ENCODE data around the gene MRGPRF. TPM values are rescaled to one million over a fixed set of nuclear protein-coding genes. Genes with fewer than 3 reads are reported as not detected.

The MRGPRF gene
- total RNA-seq, 4 donors from 2014 or later = 88.9 to 213 (median 165) TPM

DNA sequence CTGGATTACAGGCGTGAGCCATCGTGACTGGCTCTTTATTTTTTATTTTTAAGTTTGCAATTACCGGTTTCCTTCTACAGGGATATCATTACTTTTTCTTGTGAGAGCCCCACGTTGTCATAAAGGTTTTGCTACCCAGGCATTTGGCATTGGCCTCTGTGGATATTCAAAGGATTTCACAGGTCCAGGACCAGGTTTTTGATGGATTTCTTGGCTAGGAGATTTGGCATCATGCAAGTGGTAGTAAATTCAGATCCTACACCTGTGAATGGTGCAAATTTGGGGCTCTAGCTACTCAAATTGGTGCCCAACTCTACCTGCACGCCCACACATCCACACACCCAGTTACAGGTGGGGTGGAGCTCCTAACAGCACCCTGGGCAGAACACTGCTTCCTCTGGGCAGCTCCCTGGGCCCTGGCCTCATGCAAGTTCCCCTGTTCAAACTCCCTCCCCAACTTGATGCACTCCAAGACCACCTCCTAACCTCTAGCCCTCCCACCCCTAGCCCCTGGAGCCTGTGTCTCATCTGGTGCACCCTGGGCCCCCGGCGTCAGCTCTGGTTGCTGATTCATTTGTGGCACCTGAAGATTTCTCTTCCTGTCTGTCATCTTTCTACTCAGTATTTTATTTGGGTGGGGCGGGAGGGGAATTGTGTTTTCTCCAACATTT lies 23.0 kb downstream of the MRGPRF start:
- no peaks in the 10 kb centered on the region for H3K9me3 ChIP-seq
- no peak overlapping the region for H3K27ac ChIP-seq
- no peak for ATAC-seq
- no peaks in the 10 kb centered on the region for H3K36me3 ChIP-seq
- H3K4me3 ChIP-seq = no peak overlapping the region
- 87 to 100% methylated on average over 1 to 6 of the region's 8 CpGs for WGBS, 2 donors (ENCODE audit: low coverage in 1 of 2)
- no peaks in the 10 kb centered on the region for H3K4me1 ChIP-seq
- TF ChIP-seq, protein P1, sequence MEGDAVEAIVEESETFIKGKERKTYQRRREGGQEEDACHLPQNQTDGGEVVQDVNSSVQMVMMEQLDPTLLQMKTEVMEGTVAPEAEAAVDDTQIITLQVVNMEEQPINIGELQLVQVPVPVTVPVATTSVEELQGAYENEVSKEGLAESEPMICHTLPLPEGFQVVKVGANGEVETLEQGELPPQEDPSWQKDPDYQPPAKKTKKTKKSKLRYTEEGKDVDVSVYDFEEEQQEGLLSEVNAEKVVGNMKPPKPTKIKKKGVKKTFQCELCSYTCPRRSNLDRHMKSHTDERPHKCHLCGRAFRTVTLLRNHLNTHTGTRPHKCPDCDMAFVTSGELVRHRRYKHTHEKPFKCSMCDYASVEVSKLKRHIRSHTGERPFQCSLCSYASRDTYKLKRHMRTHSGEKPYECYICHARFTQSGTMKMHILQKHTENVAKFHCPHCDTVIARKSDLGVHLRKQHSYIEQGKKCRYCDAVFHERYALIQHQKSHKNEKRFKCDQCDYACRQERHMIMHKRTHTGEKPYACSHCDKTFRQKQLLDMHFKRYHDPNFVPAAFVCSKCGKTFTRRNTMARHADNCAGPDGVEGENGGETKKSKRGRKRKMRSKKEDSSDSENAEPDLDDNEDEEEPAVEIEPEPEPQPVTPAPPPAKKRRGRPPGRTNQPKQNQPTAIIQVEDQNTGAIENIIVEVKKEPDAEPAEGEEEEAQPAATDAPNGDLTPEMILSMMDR (IDR thresholded peaks at IDR 0.05) = no peak
- no peak for TF ChIP-seq POLR2A (IDR thresholded peaks at IDR 0.05)
- TF ChIP-seq EP300 (IDR thresholded peaks at IDR 0.05) = no peak
- no peak for TF ChIP-seq POLR2AphosphoS5 (IDR thresholded peaks at IDR 0.05)
- H3K27me3 ChIP-seq = peaks cover 3% of the 10 kb centered on the region

DNA sequence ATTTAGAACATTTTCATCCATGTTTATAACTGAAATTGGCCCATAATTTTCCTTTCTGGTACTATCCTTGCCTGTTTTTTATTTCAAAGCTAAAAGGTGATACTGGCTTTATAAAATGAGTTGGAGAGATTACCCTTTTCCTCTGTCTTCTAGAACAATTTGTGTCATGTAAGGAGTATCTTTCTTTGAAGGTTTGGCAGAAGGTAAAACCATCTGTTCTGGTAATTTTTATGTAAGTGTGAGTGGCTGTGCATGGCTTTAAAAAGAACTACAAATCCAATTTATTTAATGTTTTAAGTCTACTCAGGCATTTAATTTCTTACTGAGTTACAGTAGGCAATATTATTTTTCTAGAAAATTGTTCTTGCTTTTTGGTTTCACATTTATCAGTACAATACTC lies 24.6 kb downstream of the MRGPRF start:
- no peak overlapping the region for H3K4me3 ChIP-seq
- ATAC-seq = no peak
- TF ChIP-seq POLR2A (IDR thresholded peaks at IDR 0.05) (no peak), POLR2AphosphoS5 (IDR thresholded peaks at IDR 0.05) (no peak), EP300 (IDR thresholded peaks at IDR 0.05) (no peak)
- TF ChIP-seq, protein P1 (IDR thresholded peaks at IDR 0.05) = no peak
- H3K9me3 ChIP-seq = no peaks in the 10 kb centered on the region
- H3K27ac ChIP-seq = no peak overlapping the region
- no peaks in the 10 kb centered on the region for H3K36me3 ChIP-seq
- peaks cover 3% of the 10 kb centered on the region for H3K27me3 ChIP-seq
- H3K4me1 ChIP-seq = no peaks in the 10 kb centered on the region

DNA sequence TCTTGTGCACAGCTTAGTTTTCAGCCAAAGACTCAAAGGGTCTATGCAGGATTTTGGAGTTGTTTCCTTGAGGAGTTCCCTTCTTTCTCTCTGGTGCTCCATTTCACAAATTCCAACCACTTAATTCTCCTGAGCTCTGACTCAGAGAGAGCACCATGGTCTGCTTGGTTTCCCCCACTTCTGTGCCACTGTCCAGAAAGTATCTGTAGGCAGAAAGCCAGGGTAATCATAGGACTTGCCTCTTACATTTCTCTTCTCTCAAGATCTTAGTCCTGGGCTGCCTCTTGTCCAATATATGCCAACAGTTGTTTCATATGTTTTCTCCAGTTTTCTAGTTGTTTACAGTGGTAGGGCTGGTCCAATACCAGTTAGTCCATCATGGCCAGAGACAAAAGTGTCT lies 25.8 kb downstream of the MRGPRF start:
- Histone ChIP-seq H3K27me3 (no peaks in the 10 kb centered on the region), H3K9me3 (no peaks in the 10 kb centered on the region), H3K27ac (no peak overlapping the region), H3K4me1 (no peaks in the 10 kb centered on the region), H3K4me3 (no peak overlapping the region), H3K36me3 (no peaks in the 10 kb centered on the region)
- TF ChIP-seq, protein P1 (IDR thresholded peaks at IDR 0.05) = no peak
- TF ChIP-seq EP300 (IDR thresholded peaks at IDR 0.05) = no peak
- no peak for TF ChIP-seq POLR2AphosphoS5 (IDR thresholded peaks at IDR 0.05)
- TF ChIP-seq POLR2A (IDR thresholded peaks at IDR 0.05) = no peak
- ATAC-seq = no peak

DNA sequence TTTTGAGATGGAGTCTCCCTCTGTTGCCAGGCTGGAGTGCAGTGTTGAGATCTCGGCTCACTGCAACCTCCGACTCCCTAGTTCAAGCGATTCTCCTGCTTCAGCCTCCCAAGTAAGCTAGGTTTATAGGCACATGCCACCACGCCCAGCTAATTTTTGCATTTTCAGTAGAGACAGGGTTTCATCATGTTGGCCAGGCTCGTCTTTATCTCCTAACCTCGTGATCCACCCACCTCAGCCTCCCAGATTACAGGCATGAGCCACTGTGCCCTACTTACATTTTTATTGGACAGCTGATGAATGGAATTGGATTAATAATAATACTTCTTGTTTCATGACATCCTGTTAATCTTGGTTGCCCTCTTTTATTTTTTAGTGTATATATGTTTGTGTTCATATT lies 29.2 kb downstream of the MRGPRF start:
- Histone ChIP-seq H3K4me1 (peaks cover 0 to 7% (median 0%) of the 10 kb centered on the region in 3 donors), H3K36me3 (no peaks in the 10 kb centered on the region), H3K27ac (no peak overlapping the region), H3K27me3 (no peaks in the 10 kb centered on the region), H3K9me3 (no peaks in the 10 kb centered on the region), H3K4me3 (no peak overlapping the region)
- WGBS, 2 donors (ENCODE audit: low coverage in 1 of 2) = 81 to 98% methylated on average over 6 of the region's 6 CpGs
- TF ChIP-seq POLR2A (IDR thresholded peaks at IDR 0.05) = no peak
- TF ChIP-seq EP300 (IDR thresholded peaks at IDR 0.05) = no peak
- TF ChIP-seq, protein P1 (IDR thresholded peaks at IDR 0.05) = no peak
- TF ChIP-seq POLR2AphosphoS5 (IDR thresholded peaks at IDR 0.05) = no peak
- ATAC-seq = no peak

DNA sequence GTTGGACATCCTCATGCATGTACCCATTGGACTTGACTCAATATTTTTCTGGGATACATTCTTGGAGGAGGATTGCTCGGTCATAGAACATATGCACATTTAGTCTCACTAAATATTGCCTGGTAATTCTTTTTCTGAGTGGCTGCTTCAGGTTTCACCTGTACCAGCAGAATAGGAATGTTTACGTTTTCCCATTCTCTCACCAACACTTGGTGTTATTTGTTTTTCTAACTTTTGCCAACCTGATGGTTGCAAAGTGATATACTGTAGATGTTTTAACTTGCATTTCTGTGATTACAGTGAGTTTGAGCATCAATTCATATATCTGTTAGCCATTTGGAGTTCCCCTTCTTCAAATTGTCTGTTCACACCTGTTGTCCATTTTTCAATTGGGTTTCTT lies 30.9 kb downstream of the MRGPRF start:
- 78 to 95% methylated on average over 2 of the region's 2 CpGs for WGBS, 2 donors (ENCODE audit: low coverage in 1 of 2)
- Histone ChIP-seq H3K4me1 (peaks cover 0 to 9% (median 0%) of the 10 kb centered on the region in 3 donors), H3K36me3 (no peaks in the 10 kb centered on the region), H3K9me3 (no peaks in the 10 kb centered on the region), H3K27me3 (no peaks in the 10 kb centered on the region), H3K27ac (no peak overlapping the region), H3K4me3 (no peak overlapping the region)
- TF ChIP-seq POLR2AphosphoS5 (IDR thresholded peaks at IDR 0.05) = no peak
- no peak for TF ChIP-seq EP300 (IDR thresholded peaks at IDR 0.05)
- TF ChIP-seq POLR2A (IDR thresholded peaks at IDR 0.05) = no peak
- TF ChIP-seq, protein P1 (IDR thresholded peaks at IDR 0.05) = no peak
- ATAC-seq = no peak
